Upper lobe of left lung (tissue), 4 donors: ENCODE measurements around the gene FOXP1.

Source experiments
- POLR2A ChIP-seq, 4 donors: fragments of 450-650 bp; IDR thresholded peaks; one replicate each; pipeline ENCODE4 v1.5.1; 2016 to 2017; ENCODE audit warnings: antibody characterized with exemption in 4 of 4, mild to moderate bottlenecking in 2 of 4
- POLR2AphosphoS5 ChIP-seq, 2 donors: sonication (generic); formaldehyde crosslinking; IDR thresholded peaks; one replicate each; pipeline ENCODE4 v1.5.1; 2017; ENCODE audit warnings: antibody characterized with exemption in 2 of 2
- TF ChIP-seq, protein P1 (sequence below), 6 experiments: fragments of 450-650 bp in 4 of 6; fragments of 200-600 bp in 2 of 6; sonication (generic) in 2 of 6; IDR thresholded peaks; one replicate each; pipeline ENCODE4 v1.5.1; 2016 to 2019; ENCODE audit warnings: antibody characterized with exemption in 6 of 6

DNA sequence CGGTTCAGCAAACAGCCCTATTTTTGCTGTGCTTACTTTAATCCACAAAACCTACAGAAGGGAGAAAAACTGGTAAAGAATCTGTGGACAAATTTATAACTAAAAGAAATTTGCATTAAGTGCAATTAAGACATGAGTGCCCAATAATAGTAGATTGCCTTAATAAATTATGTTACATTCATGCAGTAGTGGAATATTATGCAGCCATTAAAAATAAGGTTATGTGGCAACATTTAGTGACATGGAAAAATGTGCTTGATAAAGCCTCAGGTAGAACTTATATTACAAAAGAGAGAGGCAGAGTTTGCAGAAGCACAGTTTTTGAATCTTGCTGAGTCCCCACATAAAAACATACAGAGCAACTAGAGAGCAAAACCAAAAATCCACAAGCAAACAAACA, 253.0 kb downstream of the FOXP1 start:
- TF ChIP-seq, protein P1, sequence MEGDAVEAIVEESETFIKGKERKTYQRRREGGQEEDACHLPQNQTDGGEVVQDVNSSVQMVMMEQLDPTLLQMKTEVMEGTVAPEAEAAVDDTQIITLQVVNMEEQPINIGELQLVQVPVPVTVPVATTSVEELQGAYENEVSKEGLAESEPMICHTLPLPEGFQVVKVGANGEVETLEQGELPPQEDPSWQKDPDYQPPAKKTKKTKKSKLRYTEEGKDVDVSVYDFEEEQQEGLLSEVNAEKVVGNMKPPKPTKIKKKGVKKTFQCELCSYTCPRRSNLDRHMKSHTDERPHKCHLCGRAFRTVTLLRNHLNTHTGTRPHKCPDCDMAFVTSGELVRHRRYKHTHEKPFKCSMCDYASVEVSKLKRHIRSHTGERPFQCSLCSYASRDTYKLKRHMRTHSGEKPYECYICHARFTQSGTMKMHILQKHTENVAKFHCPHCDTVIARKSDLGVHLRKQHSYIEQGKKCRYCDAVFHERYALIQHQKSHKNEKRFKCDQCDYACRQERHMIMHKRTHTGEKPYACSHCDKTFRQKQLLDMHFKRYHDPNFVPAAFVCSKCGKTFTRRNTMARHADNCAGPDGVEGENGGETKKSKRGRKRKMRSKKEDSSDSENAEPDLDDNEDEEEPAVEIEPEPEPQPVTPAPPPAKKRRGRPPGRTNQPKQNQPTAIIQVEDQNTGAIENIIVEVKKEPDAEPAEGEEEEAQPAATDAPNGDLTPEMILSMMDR (IDR thresholded peaks at IDR 0.05): no peak
- no peak for TF ChIP-seq POLR2A (IDR thresholded peaks at IDR 0.05)
- no peak for TF ChIP-seq POLR2AphosphoS5 (IDR thresholded peaks at IDR 0.05)
